Body of pancreas (tissue), 4 donors: ENCODE data around the gene GUF1.

ENCODE experiments used
- POLR2A ChIP-seq, 3 donors: fragments of 450-650 bp; IDR thresholded peaks; one replicate each; pipeline ENCODE4 v1.6.1; 2016; ENCODE audit warnings: antibody characterized with exemption in 3 of 3, mild to moderate bottlenecking in 2 of 3
- TF ChIP-seq, protein P1 (sequence below), 7 experiments: fragments of 450-650 bp in 4 of 7; fragments of 200-600 bp in 3 of 7; sonication (generic) in 3 of 7; IDR thresholded peaks; one replicate each; pipeline ENCODE4 v1.5.1; 2016 to 2019; ENCODE audit warnings: antibody characterized with exemption in 7 of 7

DNA sequence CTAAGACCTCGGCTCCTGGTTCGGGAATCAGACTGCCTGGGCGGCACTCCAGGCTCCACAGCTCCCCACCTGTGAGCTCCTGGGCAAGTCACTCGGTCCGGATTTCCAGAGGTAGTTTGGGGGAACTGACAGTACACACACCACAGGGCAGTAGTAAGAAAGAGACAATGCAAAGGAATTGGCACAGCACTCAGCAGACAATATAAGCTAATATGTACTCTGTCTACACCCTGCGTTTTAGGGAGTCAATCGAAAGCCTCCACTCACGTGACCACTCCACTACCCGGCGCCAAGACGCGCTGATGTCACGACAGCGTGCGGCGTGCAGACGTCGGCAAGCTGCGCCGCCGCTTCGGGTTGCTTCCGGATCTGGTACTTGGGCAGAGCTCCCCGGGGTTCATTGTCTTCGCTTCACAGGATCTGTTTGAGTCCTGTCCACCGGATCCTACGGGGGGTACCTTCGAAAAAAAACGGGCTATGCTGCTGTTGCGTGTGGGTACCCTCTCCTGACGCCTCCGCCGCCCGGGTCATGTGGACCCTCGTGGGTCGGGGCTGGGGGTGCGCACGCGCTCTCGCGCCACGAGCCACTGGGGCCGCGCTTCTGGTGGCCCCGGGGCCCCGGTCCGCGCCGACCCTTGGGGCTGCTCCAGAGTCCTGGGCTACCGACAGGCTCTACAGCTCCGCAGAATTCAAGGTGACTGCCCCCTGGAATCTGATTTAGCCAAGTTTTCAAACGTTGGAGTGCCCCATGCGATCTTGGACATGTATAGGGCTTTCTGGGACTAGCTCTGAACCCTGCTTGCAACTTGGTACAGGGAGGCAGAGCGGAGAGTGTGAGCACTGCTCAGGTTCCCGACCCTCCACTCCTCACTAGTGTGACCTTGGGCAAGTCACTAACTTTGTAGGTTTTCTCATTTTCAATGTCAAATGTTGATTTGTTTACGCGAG, at the start of gene GUF1:
- TF ChIP-seq, protein P1, sequence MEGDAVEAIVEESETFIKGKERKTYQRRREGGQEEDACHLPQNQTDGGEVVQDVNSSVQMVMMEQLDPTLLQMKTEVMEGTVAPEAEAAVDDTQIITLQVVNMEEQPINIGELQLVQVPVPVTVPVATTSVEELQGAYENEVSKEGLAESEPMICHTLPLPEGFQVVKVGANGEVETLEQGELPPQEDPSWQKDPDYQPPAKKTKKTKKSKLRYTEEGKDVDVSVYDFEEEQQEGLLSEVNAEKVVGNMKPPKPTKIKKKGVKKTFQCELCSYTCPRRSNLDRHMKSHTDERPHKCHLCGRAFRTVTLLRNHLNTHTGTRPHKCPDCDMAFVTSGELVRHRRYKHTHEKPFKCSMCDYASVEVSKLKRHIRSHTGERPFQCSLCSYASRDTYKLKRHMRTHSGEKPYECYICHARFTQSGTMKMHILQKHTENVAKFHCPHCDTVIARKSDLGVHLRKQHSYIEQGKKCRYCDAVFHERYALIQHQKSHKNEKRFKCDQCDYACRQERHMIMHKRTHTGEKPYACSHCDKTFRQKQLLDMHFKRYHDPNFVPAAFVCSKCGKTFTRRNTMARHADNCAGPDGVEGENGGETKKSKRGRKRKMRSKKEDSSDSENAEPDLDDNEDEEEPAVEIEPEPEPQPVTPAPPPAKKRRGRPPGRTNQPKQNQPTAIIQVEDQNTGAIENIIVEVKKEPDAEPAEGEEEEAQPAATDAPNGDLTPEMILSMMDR (IDR thresholded peaks at IDR 0.05): no peak
- TF ChIP-seq POLR2A (IDR thresholded peaks at IDR 0.05): peak; percentile 45 to 82 (median 82)
